Glomerular visceral epithelial cell (primary cell): Measurements from ENCODE around the gene KCNJ13.

Experiments
- DNase-seq: peaks from one replicate; pipeline ENCODE4 v3.0.0-alpha.2; 2016; ENCODE audit errors: extremely low spot score

The KCNJ13 gene

DNA sequence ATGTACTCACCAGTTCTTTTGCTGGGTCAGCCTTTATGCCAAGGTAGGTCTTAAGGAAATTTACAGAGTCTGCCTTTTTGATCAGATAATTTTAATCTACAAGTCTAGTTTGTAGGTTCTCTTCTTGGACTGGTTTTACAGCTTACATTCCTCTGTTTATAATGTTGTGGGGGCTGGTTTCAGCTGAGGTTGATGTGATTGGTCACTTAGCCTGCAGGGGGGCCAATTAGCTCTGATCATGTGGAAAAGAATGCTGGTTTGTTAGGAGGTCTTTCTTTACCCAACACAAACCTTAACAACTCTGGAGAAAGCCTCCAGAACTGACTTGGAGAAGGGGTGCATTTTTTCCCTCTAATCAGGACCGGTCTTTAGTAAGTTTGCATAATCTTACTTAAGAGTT lies at the start of gene KCNJ13:
Gene KCNJ13 (minus strand): TSS at position 131 of the 400 bp plus-strand sequence. CDS start 5,203 bp downstream, outside the sequence.
- peak; percentile 10 for DNase-seq

DNA sequence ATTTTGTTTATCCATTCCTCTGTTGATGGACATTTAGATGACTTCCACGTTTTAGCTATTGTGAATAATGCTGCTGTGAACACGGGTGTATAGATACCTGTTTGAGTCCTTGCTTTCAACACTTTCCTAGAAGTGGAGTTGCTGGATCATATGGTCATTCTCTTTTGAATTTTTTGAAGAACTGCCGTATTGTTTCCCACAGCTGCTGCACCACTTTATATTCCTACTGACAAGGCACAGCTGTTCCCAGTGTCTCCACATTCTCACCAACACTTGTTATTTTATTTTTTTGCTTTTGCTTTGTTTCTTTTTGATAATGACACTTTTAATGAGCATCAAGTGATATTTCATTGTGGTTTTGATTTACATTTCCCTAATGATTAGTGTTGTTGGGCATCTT lies 41.4 kb upstream of the KCNJ13 start:
- DNase-seq = no peak

DNA sequence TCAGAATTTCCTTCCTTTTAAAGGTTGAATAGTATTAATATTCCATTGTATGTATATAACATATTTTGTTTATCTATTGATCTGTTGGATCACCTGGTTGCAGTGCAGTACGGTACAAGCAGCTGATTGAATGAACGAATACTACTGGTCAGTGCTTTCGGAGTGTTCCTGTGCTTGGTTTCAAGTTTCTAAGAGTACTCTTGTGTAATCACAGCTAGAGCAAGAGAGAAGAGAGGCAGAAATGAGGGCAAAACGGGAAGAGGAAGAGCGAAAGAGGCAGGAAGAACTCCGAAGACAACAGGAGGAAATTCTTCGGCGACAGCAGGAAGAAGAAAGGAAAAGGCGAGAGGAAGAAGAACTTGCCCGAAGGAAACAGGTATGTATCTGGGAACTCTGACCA lies 40.3 kb upstream of the KCNJ13 start:
- DNase-seq = no peak

DNA sequence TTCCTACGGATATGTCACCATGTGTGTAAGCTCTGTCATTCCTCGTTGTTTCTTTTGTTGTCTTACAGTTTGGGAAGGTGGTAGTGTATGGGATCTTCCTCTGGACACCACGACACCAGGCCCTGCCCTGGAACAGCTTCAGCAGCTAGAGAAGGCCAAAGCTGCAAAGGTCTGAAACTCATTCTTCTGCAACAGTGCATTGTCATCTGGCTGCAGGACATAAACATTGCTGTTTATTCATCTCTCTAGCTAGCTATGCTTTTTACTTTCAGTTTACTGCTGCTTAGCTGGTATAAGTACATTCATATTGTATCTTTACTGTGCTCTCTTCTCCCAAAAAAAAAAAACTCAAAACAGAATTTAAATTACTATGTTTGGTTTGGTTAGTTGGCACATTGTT lies 39.2 kb upstream of the KCNJ13 start:
- DNase-seq = no peak

DNA sequence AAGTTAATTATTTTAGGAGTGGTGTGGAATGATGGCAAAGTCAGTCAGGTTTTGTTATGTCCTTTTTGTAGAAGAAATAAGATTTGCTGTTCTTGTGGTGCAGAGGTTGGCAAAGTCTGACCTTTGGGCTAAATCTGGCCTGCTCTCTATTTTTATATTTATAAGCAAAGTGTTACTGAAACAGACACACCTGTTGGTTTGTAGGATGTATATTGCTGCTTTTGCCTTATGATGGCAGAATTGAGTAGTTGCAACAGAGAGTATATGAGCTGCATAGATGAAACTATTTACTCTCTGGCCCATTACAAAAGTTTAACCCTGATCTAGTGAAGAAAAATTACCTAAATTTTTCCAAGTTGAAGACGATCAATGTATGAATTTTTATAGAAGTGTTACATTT lies 34.1 kb upstream of the KCNJ13 start:
- DNase-seq = no peak

DNA sequence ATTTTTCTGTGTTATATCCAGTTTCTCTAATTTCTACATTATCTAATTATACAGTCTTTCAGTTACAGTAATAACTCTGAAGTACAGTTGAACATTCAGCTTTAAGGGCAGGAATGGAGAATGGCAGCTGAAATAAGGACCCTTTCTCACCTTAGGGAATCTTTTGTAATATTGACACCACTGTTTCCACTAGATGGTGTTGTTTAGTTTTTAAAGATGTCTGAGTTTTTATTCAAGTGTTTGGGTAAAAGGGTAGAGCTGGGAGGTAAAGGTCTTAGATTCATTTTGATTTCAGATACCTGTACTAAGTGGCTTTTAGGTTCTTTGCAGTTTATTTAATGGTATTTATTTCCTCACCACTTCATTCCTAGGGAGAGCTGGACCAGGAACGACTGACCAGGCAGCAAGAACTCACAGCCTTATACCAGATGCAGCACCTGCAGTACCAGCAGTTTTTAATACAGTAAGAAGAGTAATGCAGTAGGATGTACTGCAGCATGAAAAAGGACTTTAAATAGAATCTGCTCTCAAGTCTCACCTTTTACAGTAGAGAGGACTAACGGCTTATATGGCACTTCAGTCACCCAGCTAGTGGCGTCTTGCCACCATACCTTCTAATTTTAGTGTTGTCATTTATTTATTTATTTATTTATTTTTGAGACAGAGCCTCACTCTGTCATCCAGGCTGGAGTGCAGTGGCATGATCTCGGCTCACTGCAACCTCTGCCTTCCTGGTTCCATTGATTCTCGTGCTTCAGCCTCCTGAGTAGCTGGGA lies 33.2 kb upstream of the KCNJ13 start:
- no peak for DNase-seq

DNA sequence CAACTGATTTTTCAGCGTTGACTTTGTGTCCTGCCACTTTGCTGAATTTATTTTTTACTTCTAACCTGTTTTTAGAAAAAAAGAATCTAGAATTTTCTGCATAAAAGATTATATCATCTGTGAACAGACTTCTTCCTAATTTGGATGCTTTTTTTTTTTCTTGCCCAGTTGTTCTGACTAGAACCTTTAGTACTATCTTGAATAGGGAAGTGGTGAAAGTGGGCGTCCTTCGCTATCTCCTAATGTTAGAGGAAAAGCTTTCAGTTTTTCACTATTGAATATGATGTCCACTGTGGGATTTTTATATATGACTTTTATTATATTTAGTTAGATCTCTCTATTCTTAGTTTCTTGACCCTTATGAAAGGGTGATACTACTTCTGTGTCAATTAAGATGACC lies 25.7 kb upstream of the KCNJ13 start:
- no peak for DNase-seq

DNA sequence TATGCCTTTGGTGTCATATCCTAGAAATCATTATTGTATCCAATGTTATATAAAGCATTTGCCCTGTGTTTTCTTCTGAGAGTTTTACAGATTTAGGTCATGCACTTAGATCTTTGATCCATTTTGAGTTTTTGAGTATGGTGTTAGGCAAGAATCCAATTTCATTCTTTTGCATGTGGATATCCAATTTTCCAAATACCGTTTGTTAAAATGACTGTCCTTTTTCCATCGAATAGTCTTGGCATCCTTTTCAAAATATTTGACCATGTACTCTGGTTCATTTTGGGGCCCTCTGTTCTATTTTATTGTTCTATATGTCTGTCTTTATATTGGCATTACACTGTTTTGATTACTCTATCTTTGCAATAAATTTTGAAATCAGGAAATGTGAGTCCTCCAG lies 23.8 kb upstream of the KCNJ13 start:
- no peak for DNase-seq

DNA sequence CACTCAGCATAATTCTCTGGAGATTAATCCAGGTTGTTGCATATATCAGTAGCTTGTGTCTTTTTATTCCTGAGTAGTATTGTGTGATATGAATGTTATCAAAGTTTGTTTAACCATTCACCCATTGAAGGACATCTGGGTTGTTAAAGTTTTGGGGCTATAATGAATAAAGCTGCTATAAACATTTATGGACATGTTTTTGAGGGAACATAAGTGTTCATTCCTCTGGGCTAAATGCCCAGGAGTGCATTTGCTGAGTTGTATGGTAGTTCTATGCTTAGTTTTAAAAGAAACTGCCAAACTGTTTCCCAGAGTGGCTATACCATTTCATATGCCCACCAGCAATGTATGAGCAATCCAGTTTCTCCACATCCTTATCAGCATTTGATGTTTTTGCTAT lies 21.8 kb upstream of the KCNJ13 start:
- DNase-seq = no peak

DNA sequence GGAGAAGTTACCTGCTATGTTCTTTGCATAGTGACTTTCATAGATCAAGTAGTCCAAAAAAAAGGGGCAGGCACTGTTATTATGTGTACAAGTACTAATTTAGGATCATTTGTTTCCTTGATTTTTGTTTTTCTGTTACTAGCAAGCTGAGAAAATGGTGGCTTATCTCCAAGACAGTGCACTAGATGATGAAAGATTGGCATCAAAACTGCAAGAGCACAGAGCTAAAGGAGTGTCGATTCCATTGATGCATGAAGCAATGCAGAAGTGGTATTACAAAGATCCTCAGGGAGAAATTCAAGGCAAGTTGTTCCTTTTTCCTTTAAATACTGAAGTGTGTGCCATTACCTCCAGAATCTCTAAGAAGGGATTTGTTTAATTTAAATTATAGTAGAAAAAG lies 19.6 kb upstream of the KCNJ13 start:
- DNase-seq = no peak

DNA sequence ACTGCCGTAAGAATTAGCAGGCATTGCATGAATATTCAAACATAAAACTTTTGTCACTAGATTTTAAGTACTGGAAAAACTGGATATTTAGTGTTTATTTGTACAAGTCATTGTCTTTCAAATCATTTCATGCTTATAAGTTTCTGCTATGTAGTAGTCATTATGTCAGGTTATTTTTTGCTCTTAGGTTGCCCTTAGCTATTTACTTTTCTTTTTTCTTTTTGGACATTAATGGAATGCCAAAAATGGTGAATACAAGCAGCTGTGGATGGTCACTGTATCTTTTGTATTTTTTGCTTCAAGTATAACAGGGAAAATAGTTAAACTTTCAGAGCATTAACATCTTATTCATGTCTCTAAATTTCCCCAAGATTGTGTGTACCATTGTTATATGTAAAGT lies 18.6 kb upstream of the KCNJ13 start:
- DNase-seq = no peak

DNA sequence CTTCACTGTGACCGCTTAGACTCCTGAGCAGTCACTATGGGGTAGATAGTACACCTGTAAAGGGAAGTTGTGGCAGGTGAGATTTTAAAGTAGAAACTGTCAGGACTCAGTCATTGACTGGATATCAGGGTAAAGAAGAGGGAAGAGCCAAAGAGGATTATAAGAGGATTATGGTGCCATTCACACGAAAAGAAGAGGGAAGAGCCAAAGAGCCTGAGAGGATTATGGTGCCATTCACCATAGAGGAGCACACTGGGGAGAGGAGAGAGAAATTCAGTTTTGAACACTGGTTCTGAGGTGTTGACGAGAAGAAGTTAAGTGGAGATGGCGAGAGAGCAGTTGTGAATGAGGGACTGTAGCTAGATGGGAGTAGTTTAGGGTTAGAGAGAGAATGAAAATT lies 16.9 kb upstream of the KCNJ13 start:
- no peak for DNase-seq

DNA sequence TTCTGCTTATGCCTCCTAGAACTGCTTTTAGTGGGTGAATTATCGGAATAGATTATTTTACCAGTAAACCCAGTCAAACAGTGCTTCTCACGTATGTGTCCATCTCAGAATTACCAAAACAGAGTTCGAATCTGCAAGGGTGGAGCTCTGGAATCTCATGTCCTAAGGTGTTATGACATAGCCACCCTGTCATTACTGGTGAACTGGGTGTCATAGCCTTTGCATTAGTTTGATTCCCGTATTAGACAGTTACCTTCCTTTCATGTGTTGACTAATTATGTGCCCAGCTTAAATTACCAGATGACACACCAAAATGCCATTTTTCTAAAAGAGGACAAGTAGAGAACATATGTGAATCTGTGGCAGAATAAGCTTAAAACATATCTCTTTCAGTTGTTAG lies 15.2 kb upstream of the KCNJ13 start:
- no peak for DNase-seq

DNA sequence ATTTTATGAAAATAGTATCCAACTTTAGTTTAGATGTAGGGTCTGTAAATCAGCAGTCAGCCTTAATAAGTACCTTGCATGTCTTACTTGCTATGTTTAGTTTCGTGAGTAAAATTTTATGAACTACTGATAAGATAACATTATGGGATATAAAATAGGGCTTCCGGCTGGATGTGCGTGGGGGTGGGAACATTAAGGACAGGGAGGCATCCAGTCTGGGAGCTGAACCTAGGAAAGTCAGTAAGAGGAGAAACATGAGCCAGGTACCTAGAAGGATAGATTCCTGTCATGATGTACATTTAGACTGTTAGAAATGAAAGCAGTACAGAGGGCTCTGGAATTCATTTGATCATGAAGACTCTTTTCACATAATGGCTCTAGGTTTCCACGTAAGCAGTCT lies 12.7 kb upstream of the KCNJ13 start:
- DNase-seq = no peak

DNA sequence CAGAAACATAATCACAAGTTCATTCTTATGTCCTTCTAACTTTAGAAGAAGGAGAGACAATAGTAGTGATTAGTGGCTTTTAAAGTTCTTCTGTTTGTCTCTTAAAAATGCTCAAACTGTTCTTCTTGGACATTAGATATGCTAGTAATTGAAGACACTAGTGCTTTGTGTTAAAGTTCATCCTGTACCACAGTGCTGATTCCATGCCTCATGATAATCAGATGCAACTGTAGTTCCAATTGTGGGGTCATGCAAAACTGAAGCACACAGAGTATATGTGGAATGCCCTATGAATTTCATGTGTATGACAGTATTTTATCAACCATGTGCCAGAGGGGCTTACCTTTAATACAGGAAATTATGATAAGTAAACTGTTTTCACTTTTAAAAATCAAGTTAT lies 11.4 kb upstream of the KCNJ13 start:
- no peak for DNase-seq

DNA sequence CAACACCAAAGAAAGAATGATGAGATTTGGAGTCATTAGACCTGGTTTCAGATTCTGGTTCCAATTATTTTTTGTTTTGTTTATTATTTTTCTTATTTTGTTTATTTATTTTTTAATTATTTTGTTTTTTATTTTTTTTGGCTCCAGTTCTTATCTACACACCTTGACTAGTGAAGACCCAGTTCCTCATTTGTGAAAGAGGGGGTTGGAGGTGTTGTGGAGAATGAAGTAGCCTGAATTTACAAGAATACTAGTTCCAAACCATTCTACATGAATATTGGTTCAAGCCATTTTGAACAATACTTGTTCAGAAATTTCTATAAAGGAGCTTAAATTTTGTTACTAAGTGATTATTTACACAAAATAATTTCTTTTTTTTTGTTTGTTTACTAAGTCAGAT lies 6.9 kb upstream of the KCNJ13 start:
- no peak for DNase-seq

DNA sequence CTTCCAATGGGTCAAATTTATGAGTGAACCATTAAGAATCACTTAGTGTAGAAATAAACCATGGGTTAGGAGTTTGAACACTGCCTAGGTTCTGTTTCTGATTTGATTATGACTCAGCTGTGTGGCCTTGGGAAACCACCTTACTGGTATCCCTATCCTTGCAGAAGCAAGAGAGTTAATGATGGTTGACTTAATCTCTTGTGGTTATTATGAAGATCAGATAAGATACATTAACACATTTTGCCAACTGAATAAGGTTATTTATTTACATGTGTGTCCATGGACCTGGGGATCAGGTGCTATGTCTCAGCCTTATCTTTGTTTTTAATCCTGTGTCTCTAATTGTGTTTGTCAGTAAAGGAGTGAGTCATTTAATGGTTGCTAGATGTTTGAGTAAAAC lies 5.4 kb upstream of the KCNJ13 start:
- DNase-seq = peak; percentile 91

DNA sequence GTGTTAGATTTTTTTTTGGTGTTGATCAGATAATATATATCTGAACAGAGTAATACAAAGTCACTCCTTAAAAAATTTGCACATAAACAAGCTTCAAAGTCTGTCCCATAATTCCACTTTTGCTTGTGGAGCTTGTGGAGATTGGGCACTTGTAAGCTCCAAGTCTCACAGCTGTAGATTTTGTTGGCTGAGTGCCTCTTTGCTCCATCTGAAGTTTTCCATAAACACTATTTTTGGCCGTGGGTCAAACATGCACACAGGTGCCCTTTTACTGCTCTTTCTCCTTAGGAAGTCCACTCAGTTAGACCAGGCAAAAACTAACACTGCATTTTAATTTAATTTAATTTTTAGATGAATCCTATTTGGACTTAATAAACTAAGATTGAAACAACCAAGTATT lies 3.6 kb upstream of the KCNJ13 start:
- DNase-seq = no peak

DNA sequence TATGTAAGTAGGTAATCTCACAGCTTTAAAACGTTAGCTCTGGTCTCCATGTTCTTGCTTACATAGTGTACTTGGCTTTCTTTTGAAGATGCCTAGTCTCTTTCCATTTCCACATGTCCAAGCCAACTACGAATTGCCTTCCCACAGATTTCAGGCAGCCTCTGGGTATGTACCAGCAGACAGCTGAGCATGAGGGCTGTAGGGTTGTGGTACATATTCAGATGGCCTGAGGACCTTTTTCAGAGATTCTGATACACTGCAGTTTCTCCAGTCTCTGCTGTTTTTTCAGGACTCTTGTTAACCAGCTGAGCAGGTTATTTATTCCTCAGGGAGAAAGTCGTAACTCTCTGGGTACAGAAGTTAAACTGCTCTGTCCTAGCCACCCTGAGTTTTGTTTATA lies 3.1 kb upstream of the KCNJ13 start:
- no peak for DNase-seq

DNA sequence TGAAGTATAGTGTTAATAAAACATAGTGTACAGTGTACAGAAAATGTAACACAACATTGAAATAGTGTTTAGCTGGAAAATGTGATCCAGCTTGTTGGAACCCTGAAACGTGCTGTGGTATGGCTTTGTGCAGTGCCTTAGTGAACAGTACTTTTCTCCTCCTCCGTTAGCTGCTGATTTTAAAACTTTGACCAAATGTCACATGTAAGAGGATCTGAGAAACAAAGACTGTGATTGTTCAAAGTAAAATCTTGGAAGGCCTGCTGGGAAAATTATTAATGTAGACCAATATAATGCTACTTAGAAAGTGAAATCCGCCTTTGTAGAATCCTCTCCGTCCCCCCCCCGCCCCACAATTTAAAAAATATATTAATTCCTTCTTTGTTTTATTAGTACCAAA lies 911 bp upstream of the KCNJ13 start:
- DNase-seq = no peak

DNA sequence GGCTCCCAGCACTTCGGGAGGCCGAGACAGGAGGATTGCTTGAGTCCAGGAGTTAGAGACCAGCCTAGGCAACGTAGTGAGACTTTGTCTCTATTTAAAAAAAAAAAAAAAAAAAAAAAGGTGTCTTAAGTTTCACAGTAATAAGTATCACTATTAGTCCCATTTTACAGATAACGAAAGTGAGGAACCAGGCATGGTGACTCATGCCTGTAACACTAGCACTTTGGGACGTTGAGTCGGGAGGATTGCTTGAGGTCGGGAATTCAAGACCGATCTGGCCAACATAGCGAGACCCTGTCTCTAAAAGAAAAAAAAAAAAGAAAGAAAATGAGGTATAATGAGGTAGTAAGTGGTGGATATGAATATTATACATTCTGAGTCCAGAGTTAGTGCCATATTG lies 2.5 kb downstream of the KCNJ13 start:
- no peak for DNase-seq

DNA sequence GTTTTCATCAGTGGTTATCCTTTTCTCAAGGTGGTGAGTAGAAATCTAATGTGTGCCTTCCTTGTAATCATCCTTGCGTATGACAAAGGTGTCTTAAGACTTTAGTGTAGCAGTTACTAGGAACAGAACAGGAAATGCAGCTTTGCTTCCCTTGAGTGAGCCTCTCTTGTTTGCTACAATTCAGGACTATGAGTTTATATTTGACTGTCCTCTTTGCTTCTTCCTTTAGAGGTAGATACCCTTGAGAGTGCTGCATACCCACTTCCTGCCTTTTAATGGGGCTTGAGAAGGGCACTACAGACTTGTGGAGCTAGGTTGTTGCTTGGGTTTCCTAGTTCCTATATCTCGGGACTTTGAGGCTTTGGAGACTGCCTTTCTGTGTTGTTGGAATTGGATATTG lies 3.8 kb downstream of the KCNJ13 start:
- DNase-seq = no peak

DNA sequence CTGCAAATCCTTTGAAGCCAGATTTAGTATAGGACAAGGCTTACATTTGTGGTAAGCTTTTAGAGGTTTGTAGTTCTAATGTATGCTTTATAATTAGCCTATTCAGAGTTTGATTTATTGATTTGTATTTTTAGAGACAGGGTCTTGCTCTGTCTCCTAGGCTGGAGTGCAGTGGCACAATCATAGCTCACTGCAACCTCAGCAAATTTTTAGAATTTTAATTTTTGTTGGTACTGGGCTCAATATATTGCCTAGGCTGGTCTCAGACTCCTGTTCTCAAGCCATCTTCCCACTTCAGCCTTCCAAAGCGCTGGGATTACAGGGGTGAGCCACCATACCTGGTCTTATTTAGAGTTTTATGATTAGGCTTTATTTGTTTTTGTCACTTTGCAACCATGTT lies 4.5 kb downstream of the KCNJ13 start:
- DNase-seq = no peak

DNA sequence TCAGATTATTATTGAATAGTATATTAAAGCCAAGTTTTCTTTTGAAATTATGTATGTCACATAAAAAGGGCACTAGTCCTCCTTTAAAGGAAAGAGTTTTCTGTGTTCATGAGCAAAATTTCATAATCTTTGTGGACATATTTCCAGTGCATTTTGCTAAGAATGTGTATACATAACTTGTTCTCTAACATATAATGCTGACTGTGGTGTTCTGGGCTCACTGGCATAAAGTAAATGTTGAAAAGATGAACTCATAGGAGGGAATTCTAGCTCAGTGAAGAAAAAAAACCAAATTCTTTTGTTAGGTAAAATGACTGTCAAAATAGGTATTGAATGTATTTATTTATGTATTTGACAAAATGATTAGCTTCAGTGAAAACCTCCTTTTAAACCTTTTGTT lies 6.2 kb downstream of the KCNJ13 start:
- DNase-seq = no peak
